ENCODE measurements around the gene CSMD2. TPM values are rescaled to one million over a fixed set of nuclear protein-coding genes. Genes with fewer than 3 reads are reported as not detected.

The CSMD2 gene
- total and polyA plus RNA-seq, 2 of the 8 experiments (the other 6 are each of a cell fraction or from before 2014, with no cell fraction given) = 7.0 to 14.7 TPM

DNA sequence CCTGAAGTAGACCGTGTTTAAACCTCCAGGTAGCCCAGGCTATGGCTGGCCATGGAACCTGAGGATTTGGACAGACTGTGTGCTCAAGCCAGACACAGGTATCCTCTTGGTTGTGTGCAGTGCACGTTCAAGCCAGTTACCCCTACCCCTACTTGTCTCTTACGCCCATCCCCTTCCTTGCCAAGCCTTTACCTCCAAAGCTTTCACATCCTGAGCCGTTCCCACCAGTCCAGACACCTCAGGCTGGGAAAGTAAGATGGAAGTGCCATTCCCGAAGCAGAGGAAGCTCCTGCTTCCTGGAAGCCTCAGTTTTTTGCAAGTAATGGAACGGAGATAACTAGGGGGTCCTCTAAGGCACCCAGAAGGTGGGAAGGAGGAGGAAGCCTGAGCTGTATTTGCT, 342.6 kb downstream of the CSMD2 start (continued):
- no peak for TF ChIP-seq CHD7 (IDR thresholded peaks at IDR 0.05; ENCODE audit: insufficient replicate concordance, low read length)
- no peak for TF ChIP-seq TEAD4 (IDR thresholded peaks at IDR 0.05; ENCODE audit: low read depth, low read length)
- TF ChIP-seq, protein P1, sequence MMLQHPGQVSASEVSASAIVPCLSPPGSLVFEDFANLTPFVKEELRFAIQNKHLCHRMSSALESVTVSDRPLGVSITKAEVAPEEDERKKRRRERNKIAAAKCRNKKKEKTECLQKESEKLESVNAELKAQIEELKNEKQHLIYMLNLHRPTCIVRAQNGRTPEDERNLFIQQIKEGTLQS (IDR thresholded peaks at IDR 0.05; ENCODE audit: insufficient read depth, low read depth, low read length) = no peak
